Medulla oblongata (tissue), 1 donor: ENCODE data around the gene POLR1D.
"Not testable (repeated sequence)": the region's sequence is repeated elsewhere in the genome, so short reads cannot be mapped to it uniquely, and the experiment has no call there.

Experiments
- DNase-seq: peaks from one replicate; pipeline ENCODE4 v3.0.0-alpha.2; 2015; ENCODE audit errors: extremely low spot score

The POLR1D gene

DNA sequence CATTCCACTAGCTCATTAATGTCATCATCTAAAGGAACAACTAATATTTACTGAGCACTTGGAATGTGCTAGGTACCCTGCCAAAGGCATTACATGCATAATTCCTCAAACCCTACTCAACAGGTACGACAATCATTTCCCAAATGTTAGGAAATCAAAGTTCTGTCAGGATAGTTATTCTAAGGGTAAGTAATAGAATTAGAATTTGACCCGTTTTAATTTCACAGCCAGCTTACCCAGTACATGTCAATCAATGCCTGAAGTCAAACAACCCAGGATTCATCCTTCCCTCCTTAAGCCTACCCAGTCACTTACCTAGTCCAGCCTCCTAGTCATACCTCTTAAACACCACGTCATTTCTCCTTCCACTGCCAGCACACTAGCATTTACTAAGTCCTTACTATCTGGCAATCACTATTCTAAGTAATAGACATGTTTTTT is 3.8 kb upstream of the POLR1D start:
- no peak for DNase-seq

DNA sequence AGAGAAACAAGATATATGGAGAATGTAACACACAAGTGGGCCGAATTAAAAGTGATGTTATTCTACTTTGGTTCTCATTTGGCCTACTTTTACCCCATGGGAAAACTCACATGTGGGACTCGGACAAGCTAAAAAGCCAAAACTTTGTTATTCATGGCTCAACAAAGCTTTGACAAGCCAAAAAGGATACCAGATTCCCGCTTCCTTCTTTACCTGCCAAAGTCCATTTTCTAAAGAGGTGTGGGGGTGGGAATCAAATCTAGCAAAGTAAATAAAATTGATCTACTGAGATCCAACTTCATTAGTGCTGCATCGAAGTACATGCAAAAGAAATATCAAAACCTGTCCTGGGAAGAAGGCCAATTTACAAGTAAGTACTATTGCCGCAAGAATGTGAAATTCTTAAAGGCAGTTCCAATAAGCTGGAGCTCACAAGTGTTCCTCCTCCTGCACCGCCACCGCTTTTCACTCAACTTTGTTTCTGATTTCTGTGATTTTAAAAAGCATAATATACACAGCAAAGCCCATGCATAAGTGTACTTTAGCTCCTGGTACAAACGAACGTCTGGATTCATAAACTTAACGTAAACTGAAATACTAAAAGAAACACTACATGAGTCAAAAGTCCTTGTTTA is 2.5 kb upstream of the POLR1D start:
- DNase-seq = no peak

DNA sequence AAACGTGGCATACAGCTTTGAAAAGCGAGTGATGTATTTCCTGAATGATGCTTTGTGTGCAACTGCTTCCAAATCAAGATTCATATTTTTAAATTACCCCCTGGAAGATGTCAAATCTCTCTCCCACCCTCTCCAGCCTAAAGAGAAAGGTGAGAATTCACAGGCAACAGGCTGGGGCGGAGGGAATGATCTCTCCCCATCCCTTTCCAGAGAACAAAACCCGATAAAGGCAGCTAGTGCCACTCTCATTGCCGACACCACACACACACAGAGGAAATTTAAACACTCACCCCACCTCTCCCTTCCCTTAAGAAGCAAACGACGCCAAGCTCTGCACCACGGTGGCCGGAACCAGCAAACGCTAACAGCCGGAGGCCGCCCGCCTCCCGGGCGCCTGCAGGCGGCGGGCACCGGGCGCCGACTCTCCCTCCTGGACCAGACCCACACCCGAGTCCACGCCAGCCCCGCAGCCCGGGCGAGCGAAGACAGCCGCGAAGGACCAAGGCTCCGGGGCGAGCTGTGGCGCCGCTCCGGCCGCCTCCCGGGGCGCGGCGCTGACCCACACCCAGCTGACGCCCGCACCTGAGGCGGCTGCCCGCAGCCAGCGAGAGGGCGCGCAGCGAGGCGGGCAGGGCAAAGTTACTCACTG is 1.8 kb upstream of the POLR1D start:
- peak; percentile 35 for DNase-seq

DNA sequence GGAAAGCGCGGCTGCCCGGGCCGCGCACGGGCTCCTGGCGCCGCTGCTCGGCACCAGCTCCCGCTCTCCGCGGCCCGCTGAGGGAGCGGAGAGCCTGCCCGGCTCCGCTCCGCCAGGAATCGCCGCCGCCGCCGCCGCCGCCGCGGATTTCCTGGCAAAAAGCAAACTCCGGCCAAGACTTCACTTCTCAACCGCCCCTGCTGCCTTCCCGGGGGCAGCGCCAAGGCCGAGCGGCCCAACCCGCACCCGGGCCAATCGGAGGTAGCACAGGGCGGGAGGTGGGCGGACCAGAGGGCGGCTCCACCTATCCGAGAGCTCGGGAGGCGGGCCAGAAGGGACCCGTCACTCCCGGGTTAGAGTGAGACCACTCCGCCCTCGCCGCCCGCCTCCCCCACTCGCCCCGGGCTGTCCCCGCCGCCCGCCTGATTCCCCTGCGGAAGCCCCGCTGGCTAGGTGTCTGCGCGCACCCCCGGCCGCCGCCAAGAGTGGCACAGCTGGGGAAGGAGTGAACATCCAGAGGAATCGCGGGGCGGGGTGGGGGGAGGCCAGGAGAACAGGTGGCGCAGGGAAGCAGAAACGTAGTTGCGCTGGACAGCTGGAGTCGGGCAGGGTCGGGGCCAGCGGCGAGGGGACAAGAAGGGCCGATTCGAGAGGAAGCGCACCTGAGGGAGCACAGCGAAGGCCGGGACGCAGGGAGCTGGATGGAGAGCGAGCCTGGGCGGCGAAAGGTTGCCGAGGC is 1.1 kb upstream of the POLR1D start, which contains the start of gene LNX2:
LNX2 (minus strand) TSS at position 153 of the 739 bp plus-strand sequence. CDS start 38,826 bp downstream, outside the sequence.
- peak; percentile 99 for DNase-seq

DNA sequence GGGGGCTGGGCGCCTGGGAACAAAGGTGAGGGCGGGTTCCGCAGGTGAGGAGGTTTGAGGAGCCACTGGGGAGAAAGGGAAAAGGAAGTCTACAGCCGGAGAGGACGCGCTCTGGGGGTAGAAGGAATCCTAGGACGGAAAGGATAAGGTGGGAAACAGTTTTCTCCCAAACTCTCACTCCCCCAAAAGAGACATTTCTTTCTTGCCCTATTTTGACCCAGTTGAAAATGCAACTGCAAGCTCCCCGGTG is 651 bp upstream of the POLR1D start:
- no peak for DNase-seq

DNA sequence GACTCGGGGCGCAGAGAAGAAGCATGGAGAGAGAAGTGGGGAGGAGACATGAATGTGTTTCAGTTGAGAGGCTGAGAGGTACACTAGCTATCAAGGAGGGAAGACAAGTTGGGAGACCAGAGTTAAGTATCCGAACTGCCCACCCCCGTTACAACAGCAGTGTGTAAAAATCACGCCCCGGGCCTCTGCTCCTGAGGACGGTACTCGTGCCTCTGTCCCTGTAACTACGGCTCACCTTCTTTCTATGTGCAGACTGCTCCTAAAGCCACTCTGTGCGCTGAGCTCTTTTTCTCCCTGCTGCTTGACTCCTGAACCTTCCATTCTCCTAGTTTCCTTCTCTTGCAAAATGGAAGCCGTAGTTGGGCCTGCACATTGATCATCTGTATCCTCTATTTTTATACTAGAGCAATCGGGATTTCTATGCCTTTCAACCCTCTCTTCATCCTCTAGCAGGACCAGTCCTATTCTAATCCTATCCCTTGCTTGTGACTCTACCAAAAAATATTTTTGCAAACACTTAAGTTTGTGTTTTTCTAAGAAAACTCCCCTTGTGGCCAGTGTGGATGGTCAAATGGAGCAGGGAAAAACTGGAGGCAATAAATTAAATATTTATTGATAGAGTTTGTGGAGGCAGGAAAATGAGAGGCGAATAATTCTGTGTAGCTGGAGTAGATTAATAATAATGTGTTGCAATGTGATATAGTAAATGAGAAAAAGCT is 569 bp downstream of the POLR1D start:
- no peak for DNase-seq

DNA sequence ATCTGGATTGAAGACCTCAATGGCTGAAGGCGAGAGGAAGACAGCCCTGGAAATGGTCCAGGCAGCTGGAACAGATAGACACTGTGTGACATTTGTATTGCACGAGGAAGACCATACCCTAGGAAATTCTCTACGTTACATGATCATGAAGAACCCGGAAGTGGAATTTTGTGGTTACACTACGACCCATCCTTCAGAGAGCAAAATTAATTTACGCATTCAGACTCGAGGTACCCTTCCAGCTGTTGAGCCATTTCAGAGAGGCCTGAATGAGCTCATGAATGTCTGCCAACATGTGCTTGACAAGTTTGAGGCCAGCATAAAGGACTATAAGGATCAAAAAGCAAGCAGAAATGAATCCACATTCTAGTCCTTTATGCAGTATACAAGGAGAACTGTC is 1.2 kb downstream of the POLR1D start:
- DNase-seq = no peak

DNA sequence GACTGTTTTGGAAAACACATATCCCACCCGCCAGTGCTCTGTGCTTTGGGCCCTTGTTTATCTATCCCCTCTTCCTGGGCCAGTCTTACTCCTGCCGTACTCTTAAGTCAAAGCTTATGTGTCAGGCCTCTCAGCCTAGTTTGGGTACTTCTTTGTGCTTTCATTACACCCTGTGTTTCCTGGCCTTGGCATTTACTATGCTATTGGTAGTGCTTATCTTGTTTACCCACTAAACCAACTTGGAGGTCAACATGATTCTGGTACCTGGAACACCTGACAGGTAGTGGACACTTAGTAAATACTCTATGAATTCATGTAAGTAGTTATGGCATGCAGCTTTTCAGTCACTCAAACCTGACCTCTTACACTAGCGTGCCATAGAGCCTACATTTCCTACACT is 2.4 kb downstream of the POLR1D start:
- no peak for DNase-seq

DNA sequence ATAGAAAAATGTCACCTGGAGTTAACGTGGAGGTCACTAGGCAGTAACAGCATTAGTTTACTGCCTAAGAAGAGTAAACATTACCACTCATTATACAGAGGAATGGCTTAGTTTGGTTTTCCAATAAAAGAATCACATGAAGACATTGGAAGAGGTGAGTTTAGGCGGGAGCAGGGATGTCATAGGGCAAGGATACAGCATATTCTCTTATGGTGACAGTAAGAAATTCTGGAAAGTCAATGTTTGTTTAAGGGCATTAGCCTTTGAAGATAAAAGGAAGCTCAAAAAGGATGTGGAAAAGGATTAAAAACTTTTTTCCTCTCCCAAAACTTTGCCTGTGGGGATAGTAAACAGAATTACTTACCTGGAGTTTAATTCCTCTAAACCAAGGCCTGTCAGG is 4.1 kb downstream of the POLR1D start:
- DNase-seq = no peak

DNA sequence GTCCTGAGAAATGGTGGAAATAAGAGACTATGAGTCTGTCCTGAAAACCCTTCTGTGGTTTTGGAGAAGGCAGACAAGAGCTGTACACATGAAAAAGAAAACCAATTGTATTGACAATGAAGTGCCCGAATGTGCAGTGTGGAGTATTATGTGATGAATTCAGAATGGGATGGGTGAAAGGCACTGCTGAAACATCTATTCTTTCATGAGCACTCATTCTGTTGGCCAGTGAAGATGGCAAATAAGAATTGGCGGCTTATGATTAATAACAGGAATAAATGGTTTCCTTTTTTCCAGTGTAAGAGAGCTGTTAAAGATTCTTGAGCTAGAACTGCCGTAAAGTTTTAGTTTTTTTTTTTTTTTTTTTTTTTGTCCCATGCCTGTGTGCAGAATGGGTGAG is 5.7 kb downstream of the POLR1D start:
- no peak for DNase-seq

DNA sequence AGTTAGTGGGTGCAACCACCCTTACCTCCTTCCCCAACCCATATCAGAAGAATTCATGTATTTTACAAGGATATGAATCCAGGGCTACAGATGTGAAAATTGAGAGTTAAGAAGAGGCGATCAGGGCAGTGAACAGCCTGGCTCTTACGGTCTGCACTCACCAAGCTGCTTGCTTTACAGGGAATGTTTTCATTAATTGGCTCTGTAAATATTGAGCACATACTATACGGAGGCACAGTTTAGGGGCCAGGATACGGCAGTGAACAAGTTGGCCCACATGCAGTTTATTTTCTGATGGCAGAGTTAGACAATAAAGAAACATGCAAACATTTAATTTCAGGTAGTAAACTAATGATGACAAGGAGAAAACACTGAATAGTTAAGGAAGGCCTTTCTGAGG is 6.4 kb downstream of the POLR1D start:
- no peak for DNase-seq

DNA sequence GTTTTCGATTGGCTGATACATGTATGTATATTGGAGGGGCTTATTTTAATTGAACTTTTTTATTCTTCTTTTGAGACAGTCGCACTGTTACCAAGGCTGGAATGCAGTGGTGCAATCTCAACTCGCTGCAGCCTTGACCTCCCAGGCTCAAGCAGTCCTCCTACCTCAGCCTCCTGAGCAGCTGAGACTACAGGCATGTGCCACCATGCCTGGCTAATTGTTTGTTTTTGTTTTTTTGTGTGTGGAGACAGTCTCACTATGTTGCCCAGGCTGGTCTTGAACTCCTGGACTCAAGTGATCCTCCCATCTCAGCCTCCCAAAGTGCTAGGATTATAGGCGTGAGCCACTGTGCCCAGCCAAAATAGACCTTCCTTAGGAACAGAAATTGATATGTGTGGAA is 7.1 kb downstream of the POLR1D start:
- DNase-seq = not testable (repeated sequence)

DNA sequence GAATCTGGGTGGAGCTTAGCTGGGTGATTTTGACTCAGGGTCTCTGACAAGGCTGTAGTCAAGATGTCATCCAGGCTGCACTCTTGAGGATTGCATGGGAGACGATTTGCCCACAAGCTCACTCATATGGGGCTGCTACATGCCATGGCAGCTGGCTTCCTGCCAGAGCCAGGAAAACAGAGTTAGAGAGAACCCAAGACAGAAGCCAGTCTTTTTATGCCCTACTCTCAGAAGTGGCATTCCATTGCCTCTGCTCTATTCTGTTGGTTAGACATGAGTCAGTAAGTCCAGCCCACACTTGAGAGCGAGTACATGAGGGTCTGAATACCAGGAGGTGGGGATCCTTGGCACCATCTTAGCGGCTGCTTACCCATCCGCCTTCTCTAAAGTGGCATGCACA is 9.5 kb downstream of the POLR1D start:
- DNase-seq = no peak

DNA sequence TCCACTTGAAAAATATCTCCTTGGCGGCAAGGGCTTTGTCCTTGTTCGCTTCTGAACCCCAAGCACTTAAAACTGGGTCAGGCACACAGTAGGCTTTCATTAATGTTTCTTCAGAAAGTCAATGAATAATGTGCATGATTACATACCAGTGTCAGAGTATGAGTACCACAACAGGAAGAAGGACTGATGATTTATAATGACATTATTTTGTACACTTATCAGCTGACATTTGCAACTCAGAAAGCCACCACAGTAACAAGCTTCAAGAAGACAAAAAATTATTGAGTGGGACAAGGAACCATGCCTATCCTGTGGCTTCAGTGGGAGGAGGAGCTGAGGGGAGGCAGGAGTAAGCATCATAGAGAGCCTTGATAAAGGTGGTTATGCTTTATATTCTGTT is 10.0 kb downstream of the POLR1D start:
- no peak for DNase-seq

DNA sequence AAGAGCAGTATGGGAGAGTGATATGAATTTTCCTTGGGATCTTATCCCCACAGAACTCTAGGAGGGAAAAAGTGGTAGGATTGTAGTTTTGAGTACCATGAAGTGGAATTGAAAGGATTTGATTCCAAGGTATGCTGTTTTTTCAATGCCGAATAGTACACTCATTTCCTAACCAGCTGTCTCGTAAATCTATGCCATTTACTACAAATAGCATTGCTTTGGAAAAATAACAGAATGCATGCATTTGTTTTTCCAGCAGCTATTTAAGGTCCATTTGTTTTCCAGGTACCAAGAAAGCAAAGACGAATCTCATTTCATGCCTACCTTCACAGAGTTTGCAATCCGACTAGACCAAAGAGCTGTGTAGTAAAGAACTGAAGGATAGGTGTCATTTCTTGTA is 10.5 kb downstream of the POLR1D start:
- DNase-seq = no peak

DNA sequence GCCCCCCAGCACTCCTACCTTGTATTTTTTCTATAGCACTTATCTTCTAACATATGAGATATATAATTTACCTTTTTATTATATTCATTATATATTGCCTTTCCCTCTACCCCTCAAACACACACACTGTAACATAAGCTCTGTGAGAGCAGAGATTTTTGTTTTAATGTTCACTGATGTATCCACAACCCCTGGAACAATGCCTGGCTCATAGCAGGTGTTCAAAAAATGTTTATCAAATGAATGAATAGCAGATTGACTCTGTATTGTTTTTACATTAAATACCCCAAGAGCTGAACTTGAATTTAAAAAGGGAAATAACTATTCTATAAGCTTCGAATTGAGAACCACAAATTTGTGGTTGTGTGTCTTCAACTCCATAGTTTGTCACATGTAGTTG is 11.0 kb downstream of the POLR1D start:
- no peak for DNase-seq

DNA sequence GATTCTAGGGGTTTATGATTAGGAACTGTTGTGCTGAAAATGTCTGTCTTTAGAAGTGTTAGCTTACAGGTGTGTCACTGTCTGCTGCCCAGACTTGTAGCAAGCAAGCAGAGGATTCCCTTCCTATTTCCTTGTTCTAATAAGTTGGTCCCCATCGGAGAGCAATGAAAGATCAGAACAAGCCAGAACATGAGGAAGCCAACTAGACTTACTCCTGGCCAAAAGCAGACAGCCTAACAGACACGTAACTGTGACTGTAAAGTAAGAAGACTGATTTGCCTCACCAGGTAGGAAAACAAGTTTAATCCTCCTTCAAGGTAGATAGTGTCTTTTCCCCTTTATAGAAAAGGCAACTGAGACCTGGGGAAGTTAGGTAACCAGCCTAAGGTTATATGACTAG is 12.5 kb downstream of the POLR1D start:
- DNase-seq = no peak

DNA sequence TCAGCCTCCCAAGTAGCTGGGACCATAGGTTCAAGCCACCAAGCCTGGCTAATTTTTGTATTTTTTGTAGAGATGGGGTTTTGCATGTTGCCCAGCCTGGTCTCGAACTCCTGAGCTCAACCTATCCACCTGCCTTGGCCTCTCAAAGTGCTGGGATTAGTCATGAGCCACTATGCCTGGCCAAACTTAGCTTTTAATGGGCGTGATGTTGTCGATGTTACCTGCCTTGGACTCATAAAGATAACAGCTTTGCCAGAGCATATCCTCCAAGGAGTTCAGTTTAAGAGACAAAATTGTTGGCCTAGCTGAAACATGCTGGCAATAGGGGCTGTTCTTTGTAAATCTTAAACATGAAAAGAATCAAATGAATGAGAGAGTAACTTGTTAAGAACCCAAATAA is 13.1 kb downstream of the POLR1D start:
- no peak for DNase-seq

DNA sequence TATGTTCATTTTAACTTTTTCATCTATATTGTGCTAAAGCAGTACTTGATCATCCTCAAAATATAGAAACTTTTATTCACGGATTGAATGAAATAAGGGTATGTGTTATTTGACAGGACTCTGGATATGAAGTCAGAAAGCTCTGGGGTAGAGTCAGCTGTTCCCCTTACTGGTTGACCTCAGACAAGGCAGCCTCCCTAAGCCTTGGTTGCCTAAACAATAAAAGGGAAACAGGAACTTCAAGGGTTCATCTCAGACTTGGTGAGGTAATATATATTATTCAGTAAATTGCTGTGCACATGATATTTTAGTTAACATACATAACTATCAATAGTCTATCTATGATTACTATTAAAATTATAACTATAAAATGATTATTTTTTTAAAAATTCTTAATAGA is 13.6 kb downstream of the POLR1D start:
- DNase-seq = no peak

DNA sequence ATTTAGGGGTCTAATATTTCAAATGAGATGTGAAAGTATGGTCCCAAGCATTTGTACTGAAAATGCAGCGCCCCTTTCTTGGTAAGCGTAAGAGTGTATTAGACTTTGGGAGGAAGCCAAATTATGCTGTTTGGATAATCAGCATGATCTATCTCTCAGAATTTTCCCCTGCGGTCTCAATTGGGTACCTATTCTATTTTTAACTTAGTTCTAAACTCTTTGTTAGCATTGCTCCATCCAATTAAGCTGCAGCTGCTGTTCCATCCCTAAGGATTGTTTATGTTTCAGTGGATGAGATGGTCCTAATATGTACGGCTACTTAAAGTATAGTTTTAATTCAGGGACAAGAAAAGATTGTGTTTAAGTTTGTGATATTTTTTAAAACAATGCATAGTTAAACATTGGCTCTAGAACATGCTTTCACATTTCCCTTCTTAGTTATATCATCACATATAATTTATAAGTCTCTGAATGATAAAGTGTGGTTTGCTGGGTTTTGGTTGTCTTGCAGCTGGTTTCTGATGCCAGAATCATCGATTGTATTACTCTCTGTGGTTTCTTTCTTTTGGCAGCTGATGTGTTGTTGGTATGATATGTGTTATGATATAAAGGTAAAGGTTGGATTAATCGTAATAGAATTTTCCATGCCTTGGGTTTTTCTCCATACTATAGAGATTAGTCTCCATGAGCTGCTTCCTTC is 15.0 kb downstream of the POLR1D start:
- DNase-seq = no peak

DNA sequence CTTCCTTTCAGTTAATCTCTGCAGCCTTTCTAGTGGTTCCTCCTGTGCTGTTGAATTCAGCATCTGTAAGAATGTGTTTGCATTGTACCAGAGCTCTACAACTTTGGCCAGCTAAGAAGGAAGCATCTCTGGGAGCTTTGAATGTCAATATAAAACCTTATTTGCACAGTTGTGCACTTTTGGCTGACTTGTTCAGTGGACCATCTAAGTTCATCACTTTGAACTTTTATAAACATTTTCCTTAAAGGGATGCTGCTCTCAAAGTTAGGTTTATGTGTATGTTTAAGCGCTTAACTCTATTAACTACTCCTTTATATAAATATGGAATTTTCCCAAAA is 15.6 kb downstream of the POLR1D start:
- DNase-seq = no peak

DNA sequence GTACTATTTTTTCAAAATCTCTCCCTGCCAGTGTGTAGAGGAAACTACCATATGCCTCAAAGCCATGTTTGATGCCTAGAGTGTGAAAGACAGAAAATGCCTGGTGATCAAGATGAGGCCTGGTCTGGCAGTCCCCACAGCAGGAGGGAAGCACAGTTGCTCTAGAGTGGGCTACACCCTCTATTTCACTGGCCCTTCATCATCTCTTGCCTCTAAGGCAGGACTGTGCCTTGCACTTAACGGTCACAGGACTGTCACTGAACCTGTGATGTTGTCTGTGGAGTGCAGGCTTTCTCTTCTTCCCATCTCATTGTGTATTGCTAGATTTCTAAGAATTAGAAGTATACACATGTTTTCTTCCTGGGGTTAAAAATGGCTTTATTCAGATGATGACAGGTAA is 16.3 kb downstream of the POLR1D start:
- DNase-seq = no peak
